Stimulated activated CD8-positive, alpha-beta memory T cell treated with anti-CD3 and anti-CD28 coated beads, Interleukin-2, amount 100 ng/mL, for 48 hours (primary cell): ENCODE data around the gene FSTL3.
"Not testable (repeated sequence)": the region's sequence is repeated elsewhere in the genome, so short reads cannot be mapped to it uniquely, and the experiment has no call there.

Source experiments
- DNase-seq, 2 donors: peaks; one replicate each; pipeline ENCODE4 v3.0.0-alpha.2; 2020; ENCODE audit warnings: low read depth in 2 of 2

FSTL3 gene

GRCh38 chr19:710767-711166, 34.6 kb downstream of the FSTL3 start:
- no peak for DNase-seq

- DNase-seq = no peak
Observed at GRCh38 chr19:711254-711653, 35.1 kb downstream of the FSTL3 start.

- no peak for DNase-seq
Observed at GRCh38 chr19:715347-715746, 39.2 kb downstream of the FSTL3 start.

- DNase-seq = no peak
Observed at GRCh38 chr19:718251-718951, 42.2 kb downstream of the FSTL3 start.

GRCh38 chr19:718991-719512, 42.9 kb downstream of the FSTL3 start:
- DNase-seq = no peak

DNA sequence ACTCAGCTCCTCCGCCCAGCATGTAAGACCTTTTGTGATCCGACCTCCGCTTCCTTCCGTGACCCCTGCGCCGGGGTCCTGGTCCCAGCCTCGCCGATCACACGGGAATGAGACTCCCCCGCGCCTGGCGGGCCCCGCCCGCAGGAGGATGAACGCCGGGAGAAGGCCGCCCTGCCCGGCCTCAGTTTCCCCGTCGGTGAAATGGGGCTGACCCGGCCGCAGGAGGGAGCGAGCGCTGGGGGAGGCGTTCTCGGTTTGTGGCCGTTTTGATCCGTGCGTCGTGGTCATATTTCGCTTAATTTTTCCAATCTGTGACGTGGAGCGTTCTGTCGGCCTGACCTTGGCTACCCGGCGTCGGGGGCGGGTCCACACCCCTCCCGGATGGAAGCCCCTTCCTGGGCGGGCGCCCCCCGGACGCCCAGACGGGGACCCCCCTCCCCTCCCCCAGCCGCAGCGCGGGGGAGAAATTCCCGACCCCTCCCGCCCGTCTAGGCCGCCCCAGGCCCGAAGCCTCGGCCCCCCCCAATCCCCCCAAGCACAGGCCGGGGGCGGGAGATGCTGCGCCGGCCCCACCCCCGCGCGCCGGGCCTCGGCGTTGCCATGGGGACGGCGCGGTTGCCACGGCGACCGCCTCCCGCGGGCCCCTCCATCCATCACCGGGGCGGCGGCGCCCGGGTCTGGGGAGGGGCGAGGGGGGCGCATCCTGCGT, 43.6 kb downstream of the FSTL3 start:
- no peak for DNase-seq

DNA sequence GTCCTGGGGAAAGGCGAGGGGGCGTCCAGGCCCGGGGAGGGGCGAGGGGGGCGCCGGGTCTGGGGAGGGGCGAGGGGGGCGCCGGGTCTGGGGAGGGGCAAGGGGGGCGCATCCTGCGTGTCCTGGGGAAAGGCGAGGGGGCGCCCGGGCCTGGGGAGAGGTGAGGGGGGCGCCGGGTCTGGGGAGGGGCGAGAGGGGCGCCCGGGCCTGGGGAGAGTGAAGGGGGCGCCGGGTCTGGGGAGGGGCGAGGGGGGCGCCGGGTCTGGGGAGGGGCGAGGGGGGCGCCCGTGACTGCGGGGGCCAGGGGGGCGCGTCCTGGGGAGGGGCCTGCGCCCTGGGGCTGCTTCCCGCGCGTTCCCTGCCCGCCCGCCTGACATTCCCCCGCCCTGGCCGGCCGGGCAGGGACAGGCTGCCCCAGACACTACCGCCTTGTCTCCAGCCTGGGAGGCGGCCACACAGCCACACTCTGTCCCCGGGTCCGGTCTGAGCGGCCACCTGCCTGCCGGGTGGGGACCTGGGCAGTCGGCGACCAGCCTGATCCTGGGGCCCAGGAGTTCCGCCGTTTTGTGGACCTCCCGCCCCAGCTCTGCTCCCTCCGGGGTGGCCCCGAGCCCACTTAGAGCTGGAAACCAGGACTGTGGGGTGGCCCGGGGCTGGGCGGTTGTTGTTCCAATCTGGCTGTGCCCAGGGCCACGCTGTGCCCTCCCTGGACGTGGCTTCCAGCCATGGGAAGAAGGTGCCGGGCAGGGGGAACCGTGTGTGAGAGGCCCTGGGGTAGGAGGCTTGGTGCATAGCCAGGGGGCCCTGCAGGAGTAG, 44.4 kb downstream of the FSTL3 start:
- DNase-seq = no peak

- DNase-seq = no peak
Observed at GRCh38 chr19:722553-723101, 46.4 kb downstream of the FSTL3 start.

- no peak for DNase-seq
Observed at GRCh38 chr19:723247-723646, 47.1 kb downstream of the FSTL3 start.

DNA sequence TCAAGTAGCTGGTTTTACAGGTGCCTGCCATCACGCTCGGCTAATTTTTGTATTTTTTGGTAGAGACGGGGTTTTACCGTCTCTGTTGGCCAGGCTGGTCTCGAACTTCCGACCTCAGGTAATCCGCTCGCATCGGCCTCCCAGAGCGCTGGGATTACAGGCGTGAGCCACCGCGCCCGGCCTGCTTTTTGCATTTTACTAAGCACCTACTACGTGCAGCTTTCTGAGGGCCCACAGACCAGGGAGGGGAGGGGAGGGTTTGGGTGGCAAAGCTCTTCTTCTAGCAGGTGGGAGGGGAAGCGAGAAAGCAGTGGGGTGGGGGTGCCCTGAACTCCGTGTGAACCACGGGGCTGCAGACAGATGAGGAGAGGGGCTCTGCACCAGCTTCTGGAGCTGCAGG, 47.5 kb downstream of the FSTL3 start:
- DNase-seq = no peak

GRCh38 chr19:725461-726089, 49.4 kb downstream of the FSTL3 start:
- DNase-seq = no peak

DNA sequence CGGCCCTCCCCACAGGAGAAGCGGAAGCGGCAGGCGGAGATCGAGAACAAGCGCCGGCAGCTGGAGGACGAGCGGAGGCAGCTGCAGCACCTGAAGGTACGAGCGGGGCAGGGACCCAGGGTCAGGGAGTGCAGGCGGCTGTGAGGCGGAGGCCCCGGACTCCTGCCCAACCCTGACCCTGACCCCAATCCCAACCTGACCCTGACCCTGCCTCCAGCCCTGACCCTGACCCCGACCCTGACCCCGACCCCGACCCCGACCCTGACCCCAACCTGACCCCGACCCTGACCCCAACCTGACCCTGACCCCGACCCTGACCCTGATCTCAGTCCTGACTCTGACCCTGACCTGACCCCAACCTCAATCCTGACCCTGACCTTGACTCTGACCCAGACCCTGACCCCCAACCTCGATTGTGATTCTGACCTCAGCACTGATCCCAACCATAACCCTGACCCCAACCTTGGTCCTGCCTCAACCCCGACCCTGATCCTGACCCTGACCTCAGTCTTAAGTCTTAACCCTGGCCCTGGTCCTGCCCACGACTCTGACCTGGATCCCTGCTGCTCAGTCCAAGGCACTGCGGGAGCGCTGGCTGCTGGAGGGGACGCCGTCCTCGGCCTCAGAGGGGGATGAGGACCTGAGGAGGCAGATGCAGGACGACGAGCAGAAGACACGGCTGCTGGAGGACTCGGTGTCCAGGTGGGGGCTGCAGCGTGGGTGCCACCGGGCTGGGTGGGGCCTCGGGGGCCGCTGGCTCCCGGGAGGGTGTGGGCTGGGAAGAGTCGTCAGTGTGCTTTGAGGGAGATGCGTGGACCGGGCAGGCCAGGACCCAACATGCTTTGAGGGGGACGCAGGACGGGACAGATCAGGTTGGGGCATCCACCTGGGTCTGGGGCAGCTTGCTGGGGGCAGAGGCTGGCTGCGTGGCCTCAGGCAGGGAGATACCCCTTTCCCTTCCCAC, 51.1 kb downstream of the FSTL3 start:
- DNase-seq = no peak

DNA sequence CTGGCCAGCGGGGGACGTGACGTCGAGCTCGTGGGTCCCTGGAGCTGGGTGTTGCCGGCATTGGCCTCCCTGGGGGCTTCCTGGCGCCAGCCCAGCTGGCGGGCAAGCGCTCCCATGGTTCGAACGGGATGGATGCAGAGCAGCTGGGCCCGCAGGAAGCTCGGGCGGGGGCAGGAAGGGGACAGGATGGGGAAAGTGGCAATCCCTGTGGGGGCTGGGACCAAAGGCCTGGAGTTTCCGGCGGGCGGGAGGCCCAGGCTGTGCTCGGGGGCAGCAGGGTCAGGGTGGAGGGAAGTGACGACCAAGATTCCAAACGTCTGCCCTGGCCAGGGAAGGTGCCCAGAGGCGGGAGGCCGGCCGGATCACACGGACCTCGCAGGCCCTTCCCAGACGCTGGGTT, 51.8 kb downstream of the FSTL3 start:
- DNase-seq = no peak

DNA sequence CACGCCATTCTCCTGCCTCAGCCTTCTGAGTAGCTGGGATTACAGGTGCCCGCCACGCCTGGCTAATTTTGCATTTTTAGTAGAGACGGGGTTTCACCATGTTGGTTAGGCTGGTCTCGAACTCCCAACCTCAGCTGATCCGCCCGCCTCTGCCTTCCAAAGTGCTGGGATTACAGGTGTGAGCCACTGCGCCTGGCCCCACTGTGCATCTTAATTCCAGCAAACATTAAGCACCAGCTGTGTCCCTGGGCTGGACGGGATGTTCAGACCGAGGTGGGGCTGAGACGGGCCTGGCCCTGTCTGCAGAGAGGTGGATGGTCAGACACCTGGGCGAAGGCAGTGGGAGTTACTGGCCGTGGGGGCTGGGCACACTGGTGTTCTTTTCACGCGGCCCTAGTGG, 53.4 kb downstream of the FSTL3 start:
- not testable (repeated sequence) for DNase-seq

DNA sequence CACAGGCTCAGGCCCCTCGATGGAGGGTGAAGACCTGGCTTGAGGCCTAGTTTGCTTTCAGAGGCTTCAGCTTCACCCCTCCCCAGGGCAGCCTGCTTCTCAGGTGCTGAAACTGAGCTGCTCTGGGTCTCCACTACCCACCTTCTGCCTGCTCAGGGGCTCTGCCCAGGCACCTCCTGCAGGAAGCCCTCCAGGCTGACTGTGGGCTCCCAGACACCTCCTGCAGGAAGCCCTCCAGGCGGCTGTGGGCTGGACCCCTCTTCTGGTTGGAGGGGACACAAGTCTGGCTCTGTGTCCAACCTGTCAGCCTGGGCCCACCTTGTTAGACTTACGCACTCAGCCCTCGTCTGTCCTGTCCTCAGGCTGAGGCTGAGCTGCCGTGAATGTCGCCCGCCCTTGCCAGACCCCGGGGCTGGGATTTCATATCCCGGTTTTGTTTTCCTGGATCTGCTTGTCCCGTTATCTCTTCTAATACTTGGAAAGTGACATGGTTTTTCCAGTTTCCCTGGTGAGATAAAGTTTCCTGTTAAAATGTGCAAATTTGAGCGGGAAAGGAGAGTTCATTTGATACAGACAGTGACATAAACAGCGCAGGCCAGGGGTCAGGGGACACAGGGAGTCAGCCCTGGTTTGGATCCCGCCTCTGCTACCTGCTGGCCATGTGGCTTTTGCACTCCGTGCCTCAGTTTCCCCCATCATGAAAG, 53.9 kb downstream of the FSTL3 start:
- DNase-seq = no peak

DNA sequence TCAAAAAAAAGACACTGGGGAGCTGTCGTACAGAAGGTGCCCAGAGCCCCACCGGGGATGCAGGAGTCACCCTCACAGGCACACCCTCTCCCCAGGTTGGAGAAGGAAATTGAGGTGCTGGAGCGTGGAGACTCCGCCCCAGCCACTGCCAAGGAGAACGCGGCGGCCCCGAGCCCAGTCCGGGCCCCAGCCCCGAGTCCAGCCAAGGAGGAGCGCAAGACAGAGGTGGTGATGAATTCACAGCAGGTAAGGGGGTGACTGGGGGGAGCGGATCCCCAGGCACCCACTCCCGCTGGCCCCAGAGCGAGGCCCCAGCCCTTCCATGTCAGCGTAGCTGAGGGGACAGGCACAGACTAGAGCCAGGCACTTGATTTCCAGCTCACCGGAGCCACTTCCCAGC, 54.8 kb downstream of the FSTL3 start:
- no peak for DNase-seq

DNA sequence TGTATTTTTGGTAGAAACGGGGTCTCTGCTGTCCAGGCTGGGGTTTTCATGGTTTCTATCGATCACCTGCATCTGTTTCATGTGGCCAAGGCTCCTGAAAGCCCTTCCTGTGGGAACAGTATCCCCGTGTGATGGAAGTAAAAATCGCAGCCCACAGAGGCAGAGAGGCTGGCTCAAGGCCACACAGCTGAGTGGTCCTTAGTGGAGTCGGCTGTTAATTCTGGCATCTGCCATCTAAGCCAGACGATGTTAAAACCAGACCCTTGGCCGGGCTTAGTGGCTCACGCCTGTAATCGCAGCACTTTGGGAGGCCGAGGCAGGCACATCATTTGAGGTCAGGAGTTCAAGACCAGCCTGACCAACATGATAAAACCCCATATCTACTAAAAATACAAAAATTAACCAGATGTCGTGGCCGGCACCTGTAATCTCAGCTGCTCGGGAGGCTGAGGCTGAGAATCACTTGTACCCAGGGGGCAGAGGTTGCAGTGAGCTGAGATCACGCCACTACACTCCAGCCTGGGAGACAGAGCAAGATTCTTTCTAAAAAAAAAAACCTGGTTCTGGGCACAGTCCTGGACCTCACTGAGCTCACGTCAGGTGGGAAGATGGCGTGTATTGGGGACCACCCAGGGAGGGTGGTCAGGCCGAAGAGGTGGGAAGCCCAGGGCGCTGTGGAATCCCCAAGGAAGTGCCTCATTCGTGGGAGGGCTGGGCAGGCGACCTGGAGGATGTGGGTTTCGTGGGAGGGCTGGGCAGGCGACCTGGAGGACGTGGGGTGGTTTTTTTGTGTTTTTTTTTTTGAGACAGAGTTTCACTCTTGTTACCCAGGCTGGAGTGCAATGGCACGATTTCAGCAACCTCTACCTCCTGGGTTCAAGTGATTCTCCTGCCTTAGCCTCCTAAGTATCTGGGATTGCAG, 56.2 kb downstream of the FSTL3 start:
- no peak for DNase-seq
